HepG2 (cell line): ENCODE data around the gene ABCC9. TPM values are rescaled to one million over a fixed set of nuclear protein-coding genes. Genes with fewer than 3 reads are reported as not detected.

Experiments
- ATAC-seq: fragments of 200-7000 bp; cut with Tn5 transposase; 3 replicates; pipeline ENCODE4 v1.9.1; 2020; ENCODE audit warnings: mild to moderate bottlenecking, moderate library complexity
- BruUV-seq: library from RNA; stranded (reverse); fragments of 400-500 nt; replicated peaks from 2 replicates; lab custom pipeline; 2021; lab: Mats Ljungman, UMichigan
- CTCF ChIA-PET: fragments of 300-600 bp; formaldehyde crosslinking; extraction: SDS; loops from one replicate; lab custom pipeline; 2021; ENCODE audit warnings: low total read pairs, inconsistent platforms, low intra/inter-chr PET ratio; lab: Yijun Ruan, JAX
- POLR2A ChIA-PET: fragments of 350-600 bp; sonication (Branson Sonifier 250); formaldehyde crosslinking; loops from one replicate; lab custom pipeline; 2020; ENCODE audit warnings: antibody characterized with exemption, inconsistent platforms; lab: Yijun Ruan, JAX
- DNase-seq: peaks from one replicate; pipeline ENCODE4 v3.0.0-alpha.2; 2015; ENCODE audit warnings: low spot score
- FAIRE-seq: peaks from 3 replicates; lab custom pipeline; 2011; peaks lifted over from hg19 to GRCh38; lab: Jason Lieb, UNC
- H2AFZ ChIP-seq: one replicate; pipeline ENCODE4 v1.6.1; 2011; ENCODE audit warnings: low read length, inconsistent platforms
- H3K27ac ChIP-seq: fragments of 300-600 bp; 3 replicates; pipeline ENCODE4 v1.8.0; 2011; ENCODE audit warnings: mixed run types, mild to moderate bottlenecking, mixed read lengths, low read length, inconsistent platforms; ENCODE audit not compliant: insufficient read depth; ENCODE audit errors: extremely low read length
- H3K27me3 ChIP-seq, 2 experiments: fragments of 200-600 bp in 1 of 2; 2 replicates in 1 of 2; 3 replicates in 1 of 2; pipeline versions ENCODE4 v1.6.0 to v1.8.0; 2011; ENCODE audit warnings: low read length in 2 of 2, mild to moderate bottlenecking in 2 of 2, moderate library complexity in 2 of 2, inconsistent platforms in 1 of 2; ENCODE audit not compliant: insufficient read depth in 2 of 2, control insufficient read depth in 1 of 2
- H3K36me3 ChIP-seq, 2 experiments: fragments of 200-600 bp in 1 of 2; replicated peaks in 1 of 2; 2 replicates in 1 of 2; 3 replicates in 1 of 2; pipeline versions ENCODE4 v1.5.1 to v1.8.0; 2011; ENCODE audit warnings: low read length in 2 of 2, inconsistent platforms in 1 of 2; ENCODE audit not compliant: insufficient read depth in 2 of 2, control insufficient read depth in 1 of 2
- H3K4me1 ChIP-seq: 2 replicates; pipeline ENCODE4 v1.5.1; 2012; ENCODE audit warnings: low read length, inconsistent platforms; ENCODE audit not compliant: insufficient read depth
- H3K4me2 ChIP-seq: 2 replicates; pipeline ENCODE4 v1.6.0; 2011; ENCODE audit warnings: low read depth, low read length, inconsistent platforms
- H3K4me3 ChIP-seq, 3 experiments: fragments of 200-600 bp in 1 of 3; sonication (generic), shearing (Covaris generic) in 1 of 3; replicated peaks in 1 of 3; 2 replicates each; pipeline ENCODE4 v1.5.1; 2011 to 2016; ENCODE audit warnings: low read length in 3 of 3, inconsistent platforms in 2 of 3, low read depth in 2 of 3, mild to moderate bottlenecking in 2 of 3, control low read depth in 1 of 3, mixed read lengths in 1 of 3; ENCODE audit not compliant: insufficient read depth in 1 of 3
- H3K79me2 ChIP-seq: one replicate; pipeline ENCODE4 v1.6.1; 2011; ENCODE audit warnings: low read length, inconsistent platforms; ENCODE audit not compliant: insufficient read depth
- H3K9ac ChIP-seq: 2 replicates; pipeline ENCODE4 v1.6.0; 2011; ENCODE audit warnings: mild to moderate bottlenecking, low read depth, low read length, inconsistent platforms; ENCODE audit not compliant: insufficient read depth
- H3K9me3 ChIP-seq: 2 replicates; pipeline ENCODE4 v1.5.1; 2012; ENCODE audit warnings: mild to moderate bottlenecking, low read length
- H4K20me1 ChIP-seq: 2 replicates; pipeline ENCODE4 v1.6.0; 2011; ENCODE audit warnings: inconsistent platforms, mild to moderate bottlenecking, low read length, moderate library complexity; ENCODE audit not compliant: insufficient read depth
- AGO1 ChIP-seq: fragments of 200-400 bp; formaldehyde crosslinking; IDR thresholded peaks from 2 replicates; pipeline ENCODE4 v1.6.1; 2017; ENCODE audit warnings: mild to moderate bottlenecking, low read depth, low read length, moderate library complexity; ENCODE audit not compliant: poor library complexity, severe bottlenecking
- CEBPG ChIP-seq: IDR thresholded peaks from 2 replicates; pipeline ENCODE4 v1.6.1; 2016
- FOXK2 ChIP-seq: fragments of 450-650 bp; IDR thresholded peaks from 2 replicates; pipeline ENCODE4 v1.6.1; 2016
- MTF2 ChIP-seq: sonication (generic); formaldehyde crosslinking; IDR thresholded peaks from 2 replicates; pipeline ENCODE4 v1.5.0; 2020; ENCODE audit warnings: missing genetic modification reagents, borderline replicate concordance
- NR1H2 ChIP-seq: sonication (generic); formaldehyde crosslinking; IDR thresholded peaks from 2 replicates; pipeline ENCODE4 v1.8.1; 2022; ENCODE audit warnings: low read depth, missing genetic modification reagents, borderline replicate concordance
- PPARG ChIP-seq: conservative IDR thresholded peaks from 2 replicates; pipeline ENCODE4 v1.6.1; 2016; ENCODE audit warnings: missing biosample characterization, missing genetic modification reagents
- REXO4 ChIP-seq: sonication (generic); formaldehyde crosslinking; IDR thresholded peaks from 2 replicates; pipeline ENCODE4 v1.8.0; 2022; ENCODE audit warnings: missing genetic modification reagents, mild to moderate bottlenecking, borderline replicate concordance
- WIZ ChIP-seq: sonication (generic); formaldehyde crosslinking; IDR thresholded peaks from 2 replicates; pipeline ENCODE4 v1.5.1; 2020; ENCODE audit warnings: mild to moderate bottlenecking, missing genetic modification reagents
- ZNF121 ChIP-seq: sonication (generic); formaldehyde crosslinking; IDR thresholded peaks from 2 replicates; pipeline ENCODE4 v1.5.0; 2020; ENCODE audit warnings: mild to moderate bottlenecking, missing genetic modification reagents
- ZNF326 ChIP-seq: sonication (generic); formaldehyde crosslinking; IDR thresholded peaks from 2 replicates; pipeline ENCODE4 v1.4.0; 2020; ENCODE audit warnings: missing genetic modification reagents, borderline replicate concordance
- ZNF354B ChIP-seq: sonication (generic); formaldehyde crosslinking; IDR thresholded peaks from 2 replicates; pipeline ENCODE4 v1.8.0; 2022; ENCODE audit warnings: mild to moderate bottlenecking, missing genetic modification reagents
- ZNF672 ChIP-seq: sonication (generic); formaldehyde crosslinking; IDR thresholded peaks from 2 replicates; pipeline ENCODE4 v1.8.1; 2022; ENCODE audit warnings: missing genetic modification reagents
- WGBS: methylation state at CpG from one replicate; pipeline ENCODE4 v1.1.6; 2017; ENCODE audit warnings: low lambda C conversion rate; 5-methylcytosine and 5-hydroxymethylcytosine counted together
- in situ Hi-C: cut with HindIII; loops from 2 replicates; pipeline ENCODE4 v1.10.0; 2017; ENCODE audit warnings: low pct_unique_long_range_greater_than_20kb; ENCODE audit not compliant: extremely low pct_ligation_motif_present
- intact Hi-C: fragments of 100-400 bp; cut with micrococcal nuclease; formaldehyde crosslinking; loops from one replicate; pipeline ENCODE4 v1.10.0; 2022; ENCODE audit not compliant: unreplicated experiment
- polyA plus RNA-seq, 8 experiments: library from polyadenylated mRNA; depleted of rRNA in 3 of 8; stranded (reverse) in 7 of 8; unstranded in 1 of 8; fragments of >200 nt; fragmentation: Illumina TruSeq in 4 of 8; extraction: Trizol in 4 of 8; gene quantifications; 2 replicates each; pipeline versions ENCODE4 v1.2.1 to v1.2.3, GENCODE V29; 2011 to 2016; ENCODE audit warnings: low read depth in 4 of 8, missing spikeins in 1 of 8, mixed read lengths in 1 of 8; ENCODE audit not compliant: insufficient read depth in 1 of 8
- total RNA-seq, 5 experiments: library from RNA; depleted of rRNA; stranded (reverse); fragments of >200 nt; fragmentation: Illumina TruSeq; extraction: Trizol; gene quantifications; 2 replicates each; pipeline ENCODE4 v1.2.3, GENCODE V29; 2016; ENCODE audit warnings: low read depth in 1 of 5
- TF ChIP-seq, protein P1 (sequence below): sonication (generic); formaldehyde crosslinking; conservative IDR thresholded peaks from 2 replicates; pipeline ENCODE4 v1.8.0; 2022; ENCODE audit warnings: missing genetic modification reagents
- TF ChIP-seq, protein P2 (sequence below): sonication (generic); formaldehyde crosslinking; conservative IDR thresholded peaks from 2 replicates; pipeline ENCODE4 v1.4.0; 2020; ENCODE audit warnings: mild to moderate bottlenecking, missing genetic modification reagents, moderate library complexity

The ABCC9 gene
- total and polyA plus RNA-seq, 2 of the 13 experiments (the other 11 are each of a cell fraction or from before 2014, with no cell fraction given) = not detected

DNA sequence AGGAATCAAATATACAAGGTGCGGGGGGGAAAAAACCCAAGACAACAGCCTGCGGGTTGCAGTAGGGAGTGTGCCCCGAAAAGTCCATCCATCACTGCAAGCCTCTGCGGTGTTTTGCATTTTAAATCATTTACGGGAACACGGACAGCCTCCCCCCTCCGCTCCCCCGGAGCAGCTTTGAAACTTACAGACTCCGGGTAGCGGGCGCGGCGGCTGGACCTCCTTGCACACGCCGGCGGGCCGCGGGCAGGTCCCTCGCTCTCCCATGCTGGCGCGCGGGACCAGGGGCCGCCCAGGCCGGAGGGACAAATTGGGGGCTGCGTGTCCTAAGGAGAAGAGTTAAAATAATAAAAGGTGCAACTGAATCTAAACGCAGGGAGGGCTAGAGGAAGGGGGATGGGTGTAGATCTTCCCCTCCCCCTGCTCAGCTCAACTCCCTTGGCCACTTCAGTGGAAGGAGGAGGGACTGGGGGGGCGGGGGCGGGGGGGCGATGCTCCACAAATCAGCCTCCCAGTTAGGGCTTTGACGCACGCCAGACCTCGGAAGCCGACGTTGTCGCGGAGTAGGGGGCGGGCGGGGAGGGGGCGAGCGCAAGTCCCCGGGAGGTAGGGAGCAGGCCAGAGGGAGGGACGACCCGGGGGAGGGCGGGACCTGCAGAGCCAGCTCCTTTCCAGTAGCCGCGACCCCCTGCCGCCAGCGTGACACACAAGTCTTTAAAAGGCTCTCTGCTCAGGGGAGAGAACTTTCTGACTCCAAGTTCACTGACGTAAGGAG lies 166.7 kb downstream of the ABCC9 start, which contains the start of gene KCNJ8:
Gene KCNJ8 (minus strand): TSS at position 349 of the 775 bp plus-strand sequence. CDS start 1,090 bp downstream, outside the sequence.
- ATAC-seq (peak; percentile 37; the same call in 2 of the 3 replicates), DNase-seq (no peak)
- Histone ChIP-seq H3K36me3 (no peaks in the 10 kb centered on the region), H3K4me1 (no peaks in the 10 kb centered on the region), H3K27me3 (no peaks in the 10 kb centered on the region), H2AFZ (no peak within 1 kb of the TSS), H3K4me2 (peak within 1 kb of the TSS; percentile 9; the same call in 1 of the 2 replicates), H3K4me3 (peak within 1 kb of the TSS in 1 of 3 experiments; percentile 10; a peak in 1 of 6 replicates), H3K9ac (no peak within 1 kb of the TSS)
- WGBS = 16% methylated on average over 19 of the region's 49 CpGs
- POLR2A ChIA-PET = no interaction called here
- in situ Hi-C loops = no loop called here
- BruUV-seq = no TSS peak
- TF ChIP-seq MTF2 (no peak), ZNF326 (no peak), REXO4 (no peak), FOXK2 (no peak), CEBPG (CRISPR knock-in tag) (no peak), PPARG (CRISPR knock-in tag) (no peak), NR1H2 (CRISPR knock-in tag) (no peak), ZNF121 (CRISPR knock-in tag) (no peak), ZNF354B (CRISPR knock-in tag) (no peak), WIZ (no peak), AGO1 (no peak), ZNF672 (CRISPR knock-in tag) (no peak)
- TF ChIP-seq, protein P1, sequence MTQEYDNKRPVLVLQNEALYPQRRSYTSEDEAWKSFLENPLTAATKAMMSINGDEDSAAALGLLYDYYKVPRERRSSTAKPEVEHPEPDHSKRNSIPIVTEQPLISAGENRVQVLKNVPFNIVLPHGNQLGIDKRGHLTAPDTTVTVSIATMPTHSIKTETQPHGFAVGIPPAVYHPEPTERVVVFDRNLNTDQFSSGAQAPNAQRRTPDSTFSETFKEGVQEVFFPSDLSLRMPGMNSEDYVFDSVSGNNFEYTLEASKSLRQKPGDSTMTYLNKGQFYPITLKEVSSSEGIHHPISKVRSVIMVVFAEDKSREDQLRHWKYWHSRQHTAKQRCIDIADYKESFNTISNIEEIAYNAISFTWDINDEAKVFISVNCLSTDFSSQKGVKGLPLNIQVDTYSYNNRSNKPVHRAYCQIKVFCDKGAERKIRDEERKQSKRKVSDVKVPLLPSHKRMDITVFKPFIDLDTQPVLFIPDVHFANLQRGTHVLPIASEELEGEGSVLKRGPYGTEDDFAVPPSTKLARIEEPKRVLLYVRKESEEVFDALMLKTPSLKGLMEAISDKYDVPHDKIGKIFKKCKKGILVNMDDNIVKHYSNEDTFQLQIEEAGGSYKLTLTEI (CRISPR knock-in tag) = no peak
- TF ChIP-seq, protein P2, sequence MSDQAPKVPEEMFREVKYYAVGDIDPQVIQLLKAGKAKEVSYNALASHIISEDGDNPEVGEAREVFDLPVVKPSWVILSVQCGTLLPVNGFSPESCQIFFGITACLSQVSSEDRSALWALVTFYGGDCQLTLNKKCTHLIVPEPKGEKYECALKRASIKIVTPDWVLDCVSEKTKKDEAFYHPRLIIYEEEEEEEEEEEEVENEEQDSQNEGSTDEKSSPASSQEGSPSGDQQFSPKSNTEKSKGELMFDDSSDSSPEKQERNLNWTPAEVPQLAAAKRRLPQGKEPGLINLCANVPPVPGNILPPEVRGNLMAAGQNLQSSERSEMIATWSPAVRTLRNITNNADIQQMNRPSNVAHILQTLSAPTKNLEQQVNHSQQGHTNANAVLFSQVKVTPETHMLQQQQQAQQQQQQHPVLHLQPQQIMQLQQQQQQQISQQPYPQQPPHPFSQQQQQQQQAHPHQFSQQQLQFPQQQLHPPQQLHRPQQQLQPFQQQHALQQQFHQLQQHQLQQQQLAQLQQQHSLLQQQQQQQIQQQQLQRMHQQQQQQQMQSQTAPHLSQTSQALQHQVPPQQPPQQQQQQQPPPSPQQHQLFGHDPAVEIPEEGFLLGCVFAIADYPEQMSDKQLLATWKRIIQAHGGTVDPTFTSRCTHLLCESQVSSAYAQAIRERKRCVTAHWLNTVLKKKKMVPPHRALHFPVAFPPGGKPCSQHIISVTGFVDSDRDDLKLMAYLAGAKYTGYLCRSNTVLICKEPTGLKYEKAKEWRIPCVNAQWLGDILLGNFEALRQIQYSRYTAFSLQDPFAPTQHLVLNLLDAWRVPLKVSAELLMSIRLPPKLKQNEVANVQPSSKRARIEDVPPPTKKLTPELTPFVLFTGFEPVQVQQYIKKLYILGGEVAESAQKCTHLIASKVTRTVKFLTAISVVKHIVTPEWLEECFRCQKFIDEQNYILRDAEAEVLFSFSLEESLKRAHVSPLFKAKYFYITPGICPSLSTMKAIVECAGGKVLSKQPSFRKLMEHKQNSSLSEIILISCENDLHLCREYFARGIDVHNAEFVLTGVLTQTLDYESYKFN (CRISPR knock-in tag) = no peak
- TF ChIP-seq, all 625 proteins: peak for 0
- no peak within 1 kb of the TSS for H3K27ac ChIP-seq
- CTCF ChIA-PET = no interaction called here
- no peaks in the 10 kb centered on the region for H4K20me1 ChIP-seq
- no peak for FAIRE-seq
- no peaks in the 10 kb centered on the region for H3K79me2 ChIP-seq
- no peaks in the 10 kb centered on the region for H3K9me3 ChIP-seq
- intact Hi-C loops = no loop called here
